ENCODE measurements around the gene SRSF11.

- TF ChIP-seq YY1 (IDR thresholded peaks at IDR 0.05; ENCODE audit: low read depth) (no peak), USF2 (IDR thresholded peaks at IDR 0.05; ENCODE audit: borderline replicate concordance, low read depth, low read length) (no peak), RFX5 (IDR thresholded peaks at IDR 0.05; ENCODE audit: low read length) (no peak), EZH2phosphoT487 (IDR thresholded peaks at IDR 0.05; ENCODE audit: borderline replicate concordance, low read depth) (no peak), SMC3 (IDR thresholded peaks at IDR 0.05; ENCODE audit: low read depth, low read length) (no peak), MAX (IDR thresholded peaks at IDR 0.05; ENCODE audit: low read depth) (no peak), EP300 (IDR thresholded peaks at IDR 0.05; ENCODE audit: borderline replicate concordance in 1 of 2, low read depth in 1 of 2, low read length in 1 of 2) (peak in 1 of 2 experiments; percentile 77; a peak in 2 of 4 replicates)
These were observed 25.9 kb downstream of the SRSF11 start for GRCh38 chr1:70247122-70247521.
